Ishikawa (cell line): ENCODE measurements around the gene MYO5B.

Source experiments
- CEBPB ChIP-seq: IDR thresholded peaks from 2 replicates; pipeline ENCODE4 v1.6.1; 2012
- CREB1 ChIP-seq: IDR thresholded peaks from 2 replicates; pipeline ENCODE4 v1.6.1; 2012; ENCODE audit warnings: low read depth
- EP300 ChIP-seq: IDR thresholded peaks from 2 replicates; pipeline ENCODE4 v1.6.1; 2012; ENCODE audit warnings: borderline replicate concordance
- FOXM1 ChIP-seq: IDR thresholded peaks from 2 replicates; pipeline ENCODE4 v1.6.1; 2012; ENCODE audit warnings: low read depth, borderline replicate concordance
- NFIC ChIP-seq: IDR thresholded peaks from 2 replicates; pipeline ENCODE4 v1.6.1; 2012
- TAF1 ChIP-seq: IDR thresholded peaks from 2 replicates; pipeline ENCODE4 v1.6.1; 2012; ENCODE audit warnings: low read depth, mild to moderate bottlenecking
- TCF12 ChIP-seq: IDR thresholded peaks from 2 replicates; pipeline ENCODE4 v1.6.1; 2012; ENCODE audit warnings: low read depth
- YY1 ChIP-seq: IDR thresholded peaks from 2 replicates; pipeline ENCODE4 v1.6.1; 2012; ENCODE audit warnings: low read depth
- ZBTB7A ChIP-seq: IDR thresholded peaks from 2 replicates; pipeline ENCODE4 v1.6.1; 2012; ENCODE audit warnings: low read depth
- TF ChIP-seq, protein P1 (sequence below): IDR thresholded peaks from 2 replicates; pipeline ENCODE4 v1.6.1; 2012; ENCODE audit warnings: low read depth, mild to moderate bottlenecking
- TF ChIP-seq, protein P2 (sequence below): IDR thresholded peaks from 2 replicates; pipeline ENCODE4 v1.6.1; 2012

DNA sequence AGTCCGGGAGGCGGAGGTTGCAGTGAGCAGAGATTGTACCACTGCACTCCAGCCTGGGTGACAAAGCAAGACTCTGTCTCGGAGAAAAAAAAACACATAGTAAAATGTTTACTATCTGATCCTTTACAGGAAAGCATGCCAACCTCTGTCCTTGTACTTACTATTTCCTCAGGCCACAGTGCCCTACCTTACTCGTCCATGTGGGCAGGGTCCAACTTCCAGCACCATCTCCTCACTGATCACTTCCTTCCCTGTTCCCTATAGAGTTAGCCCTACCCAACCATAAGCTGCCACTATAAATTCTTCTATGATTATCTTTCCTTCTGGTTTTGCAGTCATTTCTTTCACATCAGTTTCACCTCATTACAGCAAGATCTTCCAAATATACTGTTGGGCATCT lies 136.2 kb downstream of the MYO5B start:
- TF ChIP-seq TCF12: no peak
- TF ChIP-seq TAF1: no peak
- no peak for TF ChIP-seq FOXM1
- TF ChIP-seq CREB1: no peak
- no peak for TF ChIP-seq ZBTB7A
- TF ChIP-seq, protein P1, sequence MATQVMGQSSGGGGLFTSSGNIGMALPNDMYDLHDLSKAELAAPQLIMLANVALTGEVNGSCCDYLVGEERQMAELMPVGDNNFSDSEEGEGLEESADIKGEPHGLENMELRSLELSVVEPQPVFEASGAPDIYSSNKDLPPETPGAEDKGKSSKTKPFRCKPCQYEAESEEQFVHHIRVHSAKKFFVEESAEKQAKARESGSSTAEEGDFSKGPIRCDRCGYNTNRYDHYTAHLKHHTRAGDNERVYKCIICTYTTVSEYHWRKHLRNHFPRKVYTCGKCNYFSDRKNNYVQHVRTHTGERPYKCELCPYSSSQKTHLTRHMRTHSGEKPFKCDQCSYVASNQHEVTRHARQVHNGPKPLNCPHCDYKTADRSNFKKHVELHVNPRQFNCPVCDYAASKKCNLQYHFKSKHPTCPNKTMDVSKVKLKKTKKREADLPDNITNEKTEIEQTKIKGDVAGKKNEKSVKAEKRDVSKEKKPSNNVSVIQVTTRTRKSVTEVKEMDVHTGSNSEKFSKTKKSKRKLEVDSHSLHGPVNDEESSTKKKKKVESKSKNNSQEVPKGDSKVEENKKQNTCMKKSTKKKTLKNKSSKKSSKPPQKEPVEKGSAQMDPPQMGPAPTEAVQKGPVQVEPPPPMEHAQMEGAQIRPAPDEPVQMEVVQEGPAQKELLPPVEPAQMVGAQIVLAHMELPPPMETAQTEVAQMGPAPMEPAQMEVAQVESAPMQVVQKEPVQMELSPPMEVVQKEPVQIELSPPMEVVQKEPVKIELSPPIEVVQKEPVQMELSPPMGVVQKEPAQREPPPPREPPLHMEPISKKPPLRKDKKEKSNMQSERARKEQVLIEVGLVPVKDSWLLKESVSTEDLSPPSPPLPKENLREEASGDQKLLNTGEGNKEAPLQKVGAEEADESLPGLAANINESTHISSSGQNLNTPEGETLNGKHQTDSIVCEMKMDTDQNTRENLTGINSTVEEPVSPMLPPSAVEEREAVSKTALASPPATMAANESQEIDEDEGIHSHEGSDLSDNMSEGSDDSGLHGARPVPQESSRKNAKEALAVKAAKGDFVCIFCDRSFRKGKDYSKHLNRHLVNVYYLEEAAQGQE: no peak
- no peak for TF ChIP-seq YY1
- TF ChIP-seq, protein P2, sequence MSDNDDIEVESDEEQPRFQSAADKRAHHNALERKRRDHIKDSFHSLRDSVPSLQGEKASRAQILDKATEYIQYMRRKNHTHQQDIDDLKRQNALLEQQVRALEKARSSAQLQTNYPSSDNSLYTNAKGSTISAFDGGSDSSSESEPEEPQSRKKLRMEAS: no peak
- TF ChIP-seq EP300: no peak
- no peak for TF ChIP-seq NFIC
- TF ChIP-seq CEBPB: no peak
